NT2/D1 (cell line): ENCODE results near the gene AP1AR.

ENCODE experiments used
- YY1 ChIP-seq: IDR thresholded peaks from 2 replicates; pipeline ENCODE4 v1.6.1; 2011; ENCODE audit not compliant: insufficient read length, insufficient read depth
- ZNF274 ChIP-seq: IDR thresholded peaks from 2 replicates; pipeline ENCODE4 v1.6.1; 2011; ENCODE audit warnings: mild to moderate bottlenecking, low read depth, low read length

DNA sequence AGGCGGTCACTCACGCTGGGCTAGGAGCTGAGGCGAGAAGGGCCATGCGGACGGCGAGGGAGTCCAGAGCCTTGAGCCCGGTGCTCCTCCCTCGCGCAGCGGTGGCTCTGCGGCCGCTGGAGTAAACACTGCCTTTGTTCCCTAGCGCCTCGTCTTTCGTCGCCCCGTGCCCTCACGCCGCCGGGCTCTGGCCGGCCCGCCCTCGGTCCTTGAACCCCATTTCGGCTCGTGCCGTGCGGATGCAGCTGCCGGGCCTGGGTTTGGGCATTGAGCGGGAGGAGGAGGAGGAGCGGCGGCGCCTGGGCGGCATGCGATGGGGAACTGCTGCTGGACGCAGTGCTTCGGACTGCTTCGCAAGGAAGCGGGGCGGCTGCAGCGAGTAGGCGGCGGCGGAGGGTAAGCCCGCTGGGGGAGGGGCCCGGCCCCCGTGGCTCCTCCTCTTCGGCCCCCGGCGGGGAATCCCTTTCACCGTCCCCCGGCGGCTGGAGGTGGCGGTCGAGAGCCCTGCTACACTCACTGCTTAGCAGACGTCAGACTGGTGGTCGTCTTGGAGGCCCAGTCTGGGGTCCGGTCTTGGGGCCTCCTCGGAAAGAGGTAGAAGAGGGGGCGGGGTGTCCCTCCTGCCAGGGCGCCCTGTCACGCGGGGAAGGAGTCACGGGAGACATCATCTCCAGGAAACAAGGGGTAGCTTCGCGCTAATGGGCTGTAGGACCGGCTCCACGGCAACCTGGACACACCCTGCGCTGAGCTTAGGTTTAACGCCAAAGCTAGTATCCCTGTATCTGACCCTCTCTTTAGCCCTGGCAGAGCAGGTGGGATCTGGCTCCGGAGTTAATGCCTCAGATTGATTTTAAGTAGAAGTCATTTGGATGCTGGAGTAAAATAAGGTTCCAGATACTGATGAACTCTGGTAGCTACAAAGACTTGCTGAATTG lies at the start of gene AP1AR:
- TF ChIP-seq YY1: no peak
- TF ChIP-seq ZNF274: no peak
